ENCODE results near the gene ULK2.
"Not testable (repeated sequence)": the region's sequence is repeated elsewhere in the genome, so short reads cannot be mapped to it uniquely, and the experiment has no call there.

The ULK2 gene

GRCh38 chr17:19867329-19868078 lies at the start of gene ULK2:
Gene ULK2, minus strand, starts transcription at chr17:19867936. Its CDS starts 519 bp downstream, at chr17:19867417.
- no peak for DNase-seq (ENCODE audit: low spot score)
- FAIRE-seq, result no peak

DNA sequence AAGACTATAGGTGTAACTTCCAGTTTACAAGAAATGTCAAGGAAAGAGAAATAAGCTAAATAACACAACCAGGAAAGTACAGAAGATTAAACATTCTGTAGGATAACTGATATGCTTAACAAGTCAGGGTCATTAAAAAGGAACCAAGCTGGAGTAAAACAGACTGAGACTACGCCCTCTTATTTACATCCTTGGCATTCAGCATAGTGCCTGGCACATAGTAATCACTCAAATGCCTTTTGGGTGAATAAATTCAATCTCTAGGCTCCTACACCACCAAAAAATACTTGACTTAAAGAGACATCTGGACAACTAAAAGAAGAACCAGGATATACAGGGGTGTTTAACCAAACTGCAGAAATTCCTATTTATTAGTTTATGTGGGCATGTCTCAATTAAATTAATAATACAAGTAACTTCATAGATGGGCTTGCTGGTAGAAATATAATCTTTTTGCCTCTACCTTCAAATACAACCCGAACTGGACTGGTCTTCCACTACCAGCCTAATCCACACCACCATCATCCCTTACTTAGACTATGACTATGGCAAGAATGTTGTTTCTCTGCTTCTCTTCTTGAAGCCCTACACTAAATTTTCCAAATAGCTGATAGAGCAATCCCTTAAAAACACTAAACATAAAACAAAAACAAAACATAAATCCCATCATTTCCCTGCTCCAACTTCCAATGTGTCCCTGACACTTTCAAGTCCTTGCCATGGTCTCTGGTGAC lies 47.7 kb upstream of the ULK2 start:
- no peak for FAIRE-seq

DNA sequence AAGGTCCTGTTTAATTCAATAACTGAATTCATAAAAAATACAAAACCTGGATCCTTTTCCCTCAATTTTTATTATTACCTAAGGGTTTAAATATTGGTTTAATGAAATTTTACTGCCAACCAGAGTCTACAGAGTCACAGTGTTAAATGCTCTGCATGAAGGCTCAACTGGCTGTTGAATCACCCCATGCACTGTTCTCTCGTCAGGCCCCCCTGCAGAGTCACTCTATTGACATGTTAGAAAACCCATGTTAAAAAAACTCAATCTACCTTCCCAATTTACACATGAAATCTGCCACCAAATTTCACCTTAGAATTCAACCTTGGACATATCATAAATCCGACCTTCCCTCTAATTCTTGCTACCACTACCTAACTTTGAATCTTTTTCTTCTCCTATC lies 43.3 kb upstream of the ULK2 start:
- DNase-seq (ENCODE audit: low spot score) (no peak), FAIRE-seq (no peak)

More for the DNA sequence above, 47.7 kb upstream of the ULK2 start:
- no peak for DNase-seq (ENCODE audit: low spot score)

DNA sequence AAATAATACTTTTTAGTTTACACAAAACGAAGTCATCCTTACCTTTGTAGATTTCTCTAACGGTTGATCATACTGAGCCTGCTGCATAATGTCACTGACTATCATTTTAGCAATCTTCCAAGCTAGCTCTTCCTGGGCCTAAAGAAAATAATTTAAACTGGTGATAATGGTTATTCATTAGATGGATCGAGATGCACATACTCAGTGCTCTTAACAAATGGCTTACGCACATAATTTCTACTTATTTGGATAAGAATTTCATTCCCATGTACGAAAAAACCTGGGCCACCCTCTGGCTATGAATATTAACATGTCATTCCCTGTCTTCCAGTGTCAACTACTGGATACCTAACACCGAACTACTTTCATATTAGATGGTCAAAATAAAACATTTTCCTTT lies 41.4 kb upstream of the ULK2 start:
- DNase-seq (ENCODE audit: low spot score) (no peak), FAIRE-seq (no peak)

GRCh38 chr17:19905502-19905901 lies 37.8 kb upstream of the ULK2 start:
- DNase-seq (ENCODE audit: low spot score), result no peak
- FAIRE-seq, result no peak

- DNase-seq (ENCODE audit: low spot score), result no peak
- no peak for FAIRE-seq
These were observed 37.2 kb upstream of the ULK2 start for GRCh38 chr17:19904924-19905323.

DNA sequence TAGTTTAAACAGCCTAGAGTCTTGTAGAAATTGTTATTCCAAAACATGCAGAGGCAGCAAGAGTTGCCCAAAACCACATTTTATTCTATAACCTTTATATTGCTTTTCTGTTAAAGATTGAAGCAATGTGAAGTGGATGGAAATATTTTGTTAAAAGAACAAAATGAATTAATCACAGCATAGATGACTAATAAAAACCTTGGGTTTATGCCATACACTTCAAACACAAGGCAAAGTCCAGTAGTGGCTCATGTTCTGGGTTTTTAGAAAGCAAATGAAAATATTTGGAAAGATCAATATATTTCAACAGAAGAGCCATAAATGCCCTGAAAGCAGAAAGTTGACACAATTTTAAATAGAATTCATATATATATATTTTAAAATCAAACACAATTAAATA lies 36.7 kb upstream of the ULK2 start:
- no peak for FAIRE-seq
- DNase-seq (ENCODE audit: low spot score), result no peak

- DNase-seq (ENCODE audit: low spot score), result no peak
- no peak for FAIRE-seq
These were observed 33.1 kb upstream of the ULK2 start for GRCh38 chr17:19900809-19901208.

DNA sequence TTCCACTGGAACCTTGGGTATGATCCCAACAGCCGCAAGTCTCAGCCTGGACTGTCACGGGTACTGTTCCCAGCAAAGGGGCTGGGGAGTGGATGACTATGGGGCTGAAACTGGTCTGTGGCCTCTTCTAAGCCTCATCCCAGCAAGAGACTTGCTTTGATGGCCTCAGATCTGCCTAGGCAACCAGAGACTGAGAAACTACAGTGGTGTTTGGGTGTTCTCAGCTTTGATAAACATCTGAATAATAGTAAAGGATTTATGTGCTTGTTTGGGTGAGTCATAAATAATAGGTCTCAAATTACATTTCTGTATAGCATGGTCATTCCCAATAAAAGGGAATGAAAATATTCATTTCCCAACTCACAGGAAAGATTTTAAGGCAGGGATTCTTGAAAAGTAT lies 30.2 kb upstream of the ULK2 start:
- no peak for DNase-seq (ENCODE audit: low spot score)
- FAIRE-seq, result no peak

- no peak for FAIRE-seq
- no peak for DNase-seq (ENCODE audit: low spot score)
These were observed 29.5 kb upstream of the ULK2 start for GRCh38 chr17:19897090-19897837.

DNA sequence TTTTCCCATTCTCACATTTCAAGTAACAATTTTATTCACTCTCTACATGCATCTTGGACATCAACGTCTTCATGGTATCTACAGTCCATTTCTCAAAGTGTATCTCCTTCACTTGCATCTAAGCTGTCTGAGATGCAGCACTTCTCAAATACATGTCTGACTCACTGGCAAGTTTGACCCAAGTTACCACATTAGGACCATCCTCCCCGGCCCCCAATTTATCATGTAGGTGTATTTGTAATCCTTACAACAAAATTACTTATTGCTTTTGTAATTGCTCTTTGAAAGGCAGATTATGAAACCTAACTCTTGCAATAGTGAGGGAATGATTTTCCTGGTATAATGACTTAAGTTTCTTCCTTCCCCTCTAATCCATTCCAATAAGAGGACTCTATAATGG lies 28.9 kb upstream of the ULK2 start:
- FAIRE-seq (no peak), DNase-seq (ENCODE audit: low spot score) (no peak)

DNA sequence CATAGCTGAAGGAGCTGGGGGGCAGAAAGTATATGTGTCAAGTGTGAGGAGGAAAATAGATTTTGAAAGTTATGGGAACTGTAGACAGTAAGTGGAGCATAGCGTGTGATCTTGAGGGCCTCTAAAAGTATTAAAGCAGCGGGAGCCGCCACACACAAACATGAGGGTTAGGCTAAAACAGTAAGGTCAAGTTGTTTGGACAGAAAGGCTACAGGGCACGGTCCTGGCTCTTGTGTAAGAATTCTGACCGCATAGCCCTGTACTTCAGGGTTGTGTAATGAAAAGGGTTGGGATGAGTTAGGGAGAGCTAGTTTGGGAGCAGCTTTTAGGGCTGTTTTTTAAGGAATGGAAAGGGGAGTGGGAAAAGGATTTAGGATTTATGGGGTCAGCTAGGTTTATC lies 22.8 kb upstream of the ULK2 start:
- not testable (repeated sequence) for FAIRE-seq; DNase-seq (ENCODE audit: low spot score)

GRCh38 chr17:19890001-19890400 lies 22.3 kb upstream of the ULK2 start:
- FAIRE-seq; DNase-seq (ENCODE audit: low spot score): not testable (repeated sequence)

DNA sequence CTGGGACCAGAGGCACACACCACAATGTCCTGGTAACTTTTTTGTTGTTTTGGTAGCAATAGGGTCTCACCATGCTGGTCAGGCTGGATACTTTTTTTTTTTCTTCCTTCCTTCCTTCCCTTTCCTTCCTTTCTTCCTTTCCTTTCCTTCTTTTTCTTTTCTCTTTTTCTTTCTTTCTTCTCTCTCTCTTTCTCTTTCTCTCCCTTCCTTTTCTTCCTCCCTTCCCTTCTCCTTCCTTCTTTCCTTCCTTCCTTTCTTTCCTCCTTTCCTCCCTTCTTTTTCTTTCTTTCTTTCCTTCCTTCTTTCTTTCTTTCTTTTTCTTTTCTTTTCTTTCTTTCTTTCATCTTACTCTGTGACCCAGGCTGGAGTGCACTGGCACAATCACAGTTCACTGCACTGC lies 18.4 kb upstream of the ULK2 start:
- FAIRE-seq (no peak), DNase-seq (ENCODE audit: low spot score) (no peak)

DNA sequence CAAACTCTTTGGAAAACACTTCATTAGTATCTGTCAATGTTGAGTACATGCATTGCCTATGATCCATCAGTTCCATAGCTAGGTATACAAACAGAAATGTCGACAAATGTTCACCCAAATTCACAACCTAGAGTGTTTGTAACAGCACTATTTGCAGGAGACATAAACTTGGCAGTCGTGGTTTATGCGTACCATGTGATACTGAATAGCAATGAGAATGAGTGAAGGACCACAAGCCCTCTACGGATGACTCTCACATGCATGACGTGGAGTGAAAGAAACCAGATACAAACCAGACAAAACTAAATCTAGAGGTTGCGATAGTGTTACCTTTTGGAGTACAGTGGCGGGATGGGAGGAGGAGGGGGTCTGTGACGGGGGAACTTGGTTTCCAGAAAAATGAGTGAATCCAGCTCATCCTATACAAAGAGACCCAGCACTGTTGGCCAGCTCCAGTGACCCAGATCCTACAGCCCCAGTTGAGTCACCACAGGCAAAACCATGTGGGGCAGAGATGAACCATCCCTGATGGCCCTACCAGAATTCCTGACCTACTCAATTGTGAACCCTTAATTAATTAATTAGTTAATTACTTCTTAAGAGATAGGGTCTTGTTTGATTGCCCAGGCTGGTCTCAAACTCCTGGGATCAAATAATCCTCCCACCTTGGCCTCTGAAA lies 15.9 kb upstream of the ULK2 start:
- FAIRE-seq, result no peak
- no peak for DNase-seq (ENCODE audit: low spot score)

- DNase-seq (ENCODE audit: low spot score), result no peak
- no peak for FAIRE-seq
These were observed 12.7 kb upstream of the ULK2 start for GRCh38 chr17:19880393-19880792.

DNA sequence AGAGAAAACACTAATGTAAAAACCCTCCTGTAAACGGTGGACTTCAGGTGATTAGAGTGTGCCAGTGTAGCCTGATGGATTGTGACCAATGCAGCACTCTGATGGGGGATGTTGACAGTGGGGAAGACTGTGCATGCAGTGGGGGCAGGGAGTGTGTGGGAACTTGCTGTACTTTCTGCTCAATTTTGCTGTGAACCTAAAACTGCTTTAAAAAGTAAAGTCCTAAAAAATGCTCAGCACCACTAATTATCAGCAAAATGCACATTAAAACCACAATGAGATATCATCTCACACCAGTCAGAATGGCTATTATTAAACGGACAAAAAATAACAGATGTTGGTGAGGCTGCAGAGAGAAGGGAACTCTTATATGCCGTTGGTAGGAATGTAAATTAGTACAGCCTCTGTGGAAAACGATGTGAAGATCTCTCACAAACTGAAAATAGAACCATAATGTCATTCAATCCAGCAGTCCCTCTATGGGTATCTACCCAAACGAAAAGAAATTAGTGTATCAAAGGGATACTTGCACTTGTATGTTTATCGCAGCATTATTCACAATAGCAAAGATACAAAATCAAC lies 9.7 kb upstream of the ULK2 start:
- no peak for DNase-seq (ENCODE audit: low spot score)
- no peak for FAIRE-seq

DNA sequence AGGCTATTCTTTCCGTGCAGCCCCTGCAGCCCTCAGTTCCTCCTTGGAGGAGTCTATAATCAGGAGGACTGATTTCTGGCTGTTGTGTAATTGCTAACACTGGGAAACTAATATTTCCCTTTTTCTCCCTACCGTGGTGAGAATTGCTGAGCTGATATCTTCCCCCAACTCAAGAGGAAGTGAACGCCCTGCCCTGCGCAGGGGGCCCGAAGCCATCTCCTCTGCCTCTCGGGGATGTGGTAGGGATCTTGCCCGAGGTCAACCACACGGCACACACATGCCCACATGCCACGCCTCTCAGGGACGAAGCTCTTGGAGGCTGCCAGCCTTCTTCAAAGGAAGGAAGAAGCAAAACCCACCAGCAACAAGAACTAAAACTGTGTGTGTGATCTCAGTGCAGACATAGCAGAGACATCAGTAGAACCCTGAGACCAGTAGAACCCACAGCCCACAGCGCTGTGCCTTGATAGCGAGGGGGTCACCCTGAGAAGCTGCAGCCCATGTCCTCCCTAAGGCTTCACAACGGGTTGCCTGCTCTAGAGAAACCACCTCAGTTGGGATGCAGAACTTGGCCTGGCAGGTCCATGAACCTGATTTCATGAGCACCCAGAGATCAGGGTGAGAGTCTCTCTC lies 8.9 kb upstream of the ULK2 start:
- DNase-seq (ENCODE audit: low spot score), result no peak
- FAIRE-seq, result no peak

- DNase-seq (ENCODE audit: low spot score), result no peak
These were observed 6.5 kb upstream of the ULK2 start for GRCh38 chr17:19874256-19874655.

GRCh38 chr17:19873346-19873745 lies 5.6 kb upstream of the ULK2 start:
- DNase-seq (ENCODE audit: low spot score), result no peak
- FAIRE-seq, result no peak

More at GRCh38 chr17:19874256-19874655, 6.5 kb upstream of the ULK2 start:
- no peak for FAIRE-seq

DNA sequence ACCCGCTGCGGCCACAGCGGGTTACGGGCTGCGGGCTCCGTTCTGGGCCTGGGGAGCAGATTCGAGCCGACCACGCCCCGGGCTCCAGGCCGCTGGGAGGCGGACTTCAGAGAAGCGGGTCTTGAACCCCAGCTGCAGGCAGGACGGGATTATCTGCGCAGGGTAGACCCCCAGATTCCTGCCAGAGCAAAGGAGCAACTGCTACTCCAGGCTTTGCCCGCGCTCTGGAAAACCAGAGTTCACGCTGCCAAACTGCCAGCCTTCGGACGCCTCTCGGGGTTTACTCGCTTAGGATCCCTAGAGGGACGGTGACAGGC lies 301 bp upstream of the ULK2 start:
- DNase-seq (ENCODE audit: low spot score) (no peak), FAIRE-seq (no peak)

All from RCC 7860 (cell line).